NCI-H226 (cell line): ENCODE results near the gene KCNG1.
"Not testable (repeated sequence)": the region's sequence is repeated elsewhere in the genome, so short reads cannot be mapped to it uniquely, and the experiment has no call there.

Experiments used
- DNase-seq: peaks from one replicate; pipeline ENCODE4 v3.0.0-alpha.2; 2015

KCNG1 gene, protein sequence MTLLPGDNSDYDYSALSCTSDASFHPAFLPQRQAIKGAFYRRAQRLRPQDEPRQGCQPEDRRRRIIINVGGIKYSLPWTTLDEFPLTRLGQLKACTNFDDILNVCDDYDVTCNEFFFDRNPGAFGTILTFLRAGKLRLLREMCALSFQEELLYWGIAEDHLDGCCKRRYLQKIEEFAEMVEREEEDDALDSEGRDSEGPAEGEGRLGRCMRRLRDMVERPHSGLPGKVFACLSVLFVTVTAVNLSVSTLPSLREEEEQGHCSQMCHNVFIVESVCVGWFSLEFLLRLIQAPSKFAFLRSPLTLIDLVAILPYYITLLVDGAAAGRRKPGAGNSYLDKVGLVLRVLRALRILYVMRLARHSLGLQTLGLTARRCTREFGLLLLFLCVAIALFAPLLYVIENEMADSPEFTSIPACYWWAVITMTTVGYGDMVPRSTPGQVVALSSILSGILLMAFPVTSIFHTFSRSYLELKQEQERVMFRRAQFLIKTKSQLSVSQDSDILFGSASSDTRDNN

DNA sequence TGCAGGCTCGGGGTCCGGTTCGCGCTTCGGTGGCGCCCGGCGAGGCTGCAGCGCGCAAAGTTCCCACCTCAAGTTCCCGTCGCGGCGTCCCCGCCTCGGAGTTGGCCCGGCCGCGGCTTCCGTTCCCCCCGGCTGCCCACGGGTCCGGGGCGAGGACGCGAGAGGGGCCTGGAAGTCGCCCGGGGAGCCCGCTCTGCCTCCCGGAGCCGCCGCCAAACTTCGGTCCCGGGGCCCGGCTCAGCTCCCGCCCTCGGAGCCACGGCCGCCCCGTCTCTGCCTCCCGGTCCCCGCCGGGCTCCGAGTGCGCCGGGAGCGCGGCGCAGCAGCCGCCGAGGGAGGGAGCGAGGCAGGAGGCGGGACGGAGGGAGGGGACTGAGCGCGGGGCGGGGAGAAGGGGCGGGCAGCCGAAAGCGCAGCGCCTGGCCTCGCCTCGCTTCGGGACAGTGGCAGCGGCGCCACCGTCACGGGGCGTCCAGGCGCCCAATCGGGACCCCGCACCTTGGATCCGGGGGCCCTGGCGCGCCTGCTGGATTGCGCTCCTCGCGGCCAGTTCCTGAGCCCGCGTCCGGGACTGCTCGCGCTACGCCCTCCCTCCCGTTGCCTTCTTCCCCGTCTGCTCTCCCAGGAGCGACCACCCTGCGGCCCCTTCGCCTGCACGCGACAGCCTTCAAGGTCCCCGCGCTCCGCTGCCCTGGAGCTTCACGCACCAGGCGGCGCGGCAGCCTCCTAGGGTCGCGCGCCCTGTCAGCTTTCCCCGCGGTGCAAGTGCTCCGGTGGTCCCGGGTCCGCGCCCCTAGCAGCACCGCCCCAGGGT lies at the start of gene KCNG1:
TSS of gene KCNG1 (minus strand) at position 305 of the 814 bp plus-strand sequence. CDS start 12,769 bp downstream, outside the sequence.
- peak; percentile 43 for DNase-seq

DNA sequence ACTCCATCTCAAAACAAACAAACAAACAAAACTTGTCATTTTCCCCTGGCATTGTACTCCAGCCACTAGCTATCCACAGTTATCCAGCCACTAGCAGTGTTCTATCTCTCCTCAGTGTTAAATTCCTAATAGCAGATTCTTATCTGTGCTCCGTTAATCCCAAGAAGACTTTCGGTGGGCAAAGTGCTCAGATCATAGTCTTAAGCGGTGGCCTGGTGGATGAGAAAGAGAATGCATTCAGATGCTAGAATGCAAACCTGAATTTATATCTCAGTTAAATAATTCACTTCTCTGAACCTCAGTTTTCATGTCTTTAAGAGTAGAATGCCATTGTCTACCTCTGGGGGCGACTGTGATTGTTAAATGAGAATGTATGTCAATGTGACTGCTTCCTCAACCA lies 47.7 kb upstream of the KCNG1 start:
- no peak for DNase-seq

DNA sequence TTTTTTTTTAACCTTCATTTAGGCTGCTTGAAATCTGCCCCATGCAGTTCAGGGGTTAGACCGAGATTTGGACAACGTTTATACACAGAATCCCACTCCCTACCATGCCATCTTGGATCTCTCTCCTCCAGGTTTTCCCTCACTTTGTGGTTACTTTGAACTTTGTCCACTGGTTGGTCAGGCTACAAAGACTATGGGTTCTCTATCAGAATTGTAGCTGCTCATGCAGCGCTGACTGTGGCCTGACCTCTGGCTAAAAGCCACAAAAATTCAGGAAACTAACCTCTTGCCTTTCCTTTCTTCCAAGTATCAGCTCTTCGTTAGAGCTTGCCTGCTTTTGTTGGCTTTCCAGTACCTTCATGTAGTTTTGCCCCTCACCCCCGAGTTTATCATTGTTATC lies 44.9 kb upstream of the KCNG1 start:
- DNase-seq = no peak

DNA sequence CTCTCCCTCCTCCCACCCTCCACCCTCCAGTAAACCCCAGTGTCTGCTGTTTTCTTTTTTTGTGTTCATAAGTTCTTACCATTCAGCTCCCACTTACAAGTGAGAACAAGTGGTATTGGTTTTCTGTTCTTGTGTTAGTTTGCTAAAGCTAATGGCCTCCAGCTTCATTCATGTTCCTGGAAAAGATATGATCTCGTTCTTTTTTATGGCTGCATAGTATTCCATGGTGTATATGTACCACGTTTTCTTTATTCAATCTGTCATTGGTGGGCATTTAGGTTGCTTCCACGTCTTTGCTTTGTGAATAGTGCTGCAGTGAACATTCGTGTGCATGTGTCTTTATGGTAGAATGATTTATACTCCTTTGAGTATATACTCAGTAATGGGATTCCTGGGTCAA lies 42.7 kb upstream of the KCNG1 start:
- DNase-seq = no peak

DNA sequence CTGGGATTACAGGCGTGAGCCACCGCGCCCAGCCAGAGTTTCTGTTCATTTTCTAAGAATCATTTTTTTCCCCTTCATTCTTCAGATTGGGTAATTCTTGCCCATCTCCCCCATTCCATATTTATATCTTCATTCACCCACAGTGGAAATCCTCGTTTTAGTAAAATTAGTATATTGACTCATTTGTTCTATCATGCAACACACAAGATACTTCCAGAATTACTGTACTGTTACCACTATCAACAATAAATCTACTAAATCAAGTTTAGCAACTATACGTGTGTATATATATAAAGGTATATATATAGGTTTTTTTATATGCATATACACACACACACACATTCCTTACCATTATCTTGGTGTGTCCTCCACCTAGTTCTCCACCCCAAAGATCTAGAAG lies 41.2 kb upstream of the KCNG1 start:
- DNase-seq = no peak

DNA sequence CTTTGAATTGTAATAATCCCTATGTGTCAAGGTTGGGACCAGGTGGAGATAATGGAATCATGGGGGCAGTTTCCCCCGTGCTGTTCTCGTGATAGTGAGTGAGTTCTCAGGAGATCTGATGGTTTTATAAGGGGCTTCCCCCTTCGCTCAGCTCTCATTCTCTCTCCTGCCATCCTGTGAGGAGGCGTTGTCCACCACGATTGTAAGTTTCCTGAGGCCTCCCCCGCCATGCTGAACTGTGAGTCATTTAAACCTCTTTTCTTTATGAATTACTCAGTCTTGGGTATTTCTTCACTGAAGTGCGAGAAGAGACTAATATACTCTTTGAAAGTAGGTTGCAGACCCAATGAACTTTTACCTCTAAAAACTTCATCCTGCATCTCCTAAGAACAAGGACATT lies 39.2 kb upstream of the KCNG1 start:
- no peak for DNase-seq

DNA sequence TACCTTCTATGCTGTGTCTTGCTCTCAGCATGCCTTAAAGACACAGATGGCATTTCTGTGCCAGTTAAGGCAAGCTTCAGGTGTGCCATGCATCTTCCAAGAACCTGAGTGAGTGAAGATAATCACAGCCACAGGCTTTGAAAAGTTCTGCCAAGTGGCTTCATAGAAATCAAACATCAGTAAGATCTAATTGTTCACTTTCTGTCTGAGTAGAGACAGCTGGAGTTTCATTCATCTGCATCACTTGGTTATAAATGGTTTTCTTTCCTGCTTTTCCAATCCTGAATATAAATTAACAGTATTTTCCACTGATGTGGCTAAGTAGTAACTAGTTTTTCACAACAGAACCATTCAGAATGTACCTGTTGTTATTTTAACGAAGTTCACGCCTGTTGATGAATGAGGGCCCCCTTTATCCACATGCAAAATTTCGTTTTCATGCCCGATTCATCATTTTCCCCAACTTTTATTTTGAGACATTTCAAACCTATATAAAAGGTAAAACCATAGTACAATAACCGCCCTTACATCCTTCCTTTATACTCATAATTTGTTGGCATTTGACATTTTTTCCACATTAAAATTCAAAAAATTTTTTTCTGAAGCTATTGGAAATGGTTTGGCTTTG lies 38.6 kb upstream of the KCNG1 start:
- DNase-seq = no peak

DNA sequence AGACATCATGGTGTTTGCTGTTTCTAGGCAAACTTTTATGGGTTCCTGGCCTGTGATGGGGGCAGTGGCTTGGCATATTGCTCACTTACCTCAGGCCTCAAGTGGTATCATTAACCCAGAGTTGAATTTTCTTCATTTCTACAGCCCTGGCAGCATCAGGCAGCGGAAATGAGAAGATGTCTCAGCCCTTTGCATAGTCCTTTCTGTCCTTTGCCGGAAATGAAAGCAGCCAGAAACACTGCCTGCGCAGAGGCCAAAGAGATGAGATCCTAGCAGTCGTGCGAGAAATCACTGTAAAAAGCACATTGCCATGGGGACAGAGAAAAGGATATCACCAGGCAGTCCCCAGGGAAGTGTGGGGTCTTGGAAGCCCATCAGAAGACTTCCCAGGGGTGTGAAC lies 37.4 kb upstream of the KCNG1 start:
- no peak for DNase-seq

DNA sequence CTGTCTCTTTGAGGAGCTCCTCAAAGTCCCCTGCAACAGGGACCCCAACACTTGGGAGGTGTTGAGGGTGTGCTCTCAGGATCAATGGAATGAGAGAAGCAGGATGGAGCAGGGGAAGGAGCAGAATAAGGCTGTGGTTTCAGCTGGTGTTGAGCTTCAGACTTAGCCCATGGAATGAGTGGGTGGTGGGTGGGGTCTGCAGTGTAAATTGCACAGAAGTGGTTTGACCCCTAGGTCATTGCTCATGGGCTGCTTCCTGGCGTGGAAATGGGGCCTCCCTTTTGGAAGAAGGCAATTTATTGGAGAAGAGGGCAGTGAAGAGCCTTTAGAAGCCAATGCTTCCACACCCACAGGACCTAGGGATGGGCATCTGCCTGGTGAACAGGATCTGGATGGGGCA lies 37.0 kb upstream of the KCNG1 start:
- DNase-seq = no peak

DNA sequence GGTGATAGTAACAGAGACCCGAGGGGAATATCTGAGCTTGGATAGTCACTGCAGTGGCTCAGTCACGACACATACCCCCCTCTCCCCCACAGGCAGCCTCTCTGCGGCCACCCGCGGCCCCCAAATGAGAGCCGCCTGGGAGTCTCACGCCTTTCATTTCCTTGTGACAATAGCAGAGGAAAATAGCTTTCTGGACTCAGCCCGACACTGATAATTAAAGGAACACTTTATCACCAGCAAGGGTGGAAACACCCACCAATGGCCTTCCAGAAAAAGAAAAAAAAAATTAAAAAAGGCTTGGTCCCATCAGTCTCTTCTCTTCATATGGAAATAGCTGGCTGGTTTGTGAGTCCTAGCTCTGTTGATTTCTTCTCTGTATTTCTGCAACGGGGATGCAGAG lies 35.1 kb upstream of the KCNG1 start:
- no peak for DNase-seq

DNA sequence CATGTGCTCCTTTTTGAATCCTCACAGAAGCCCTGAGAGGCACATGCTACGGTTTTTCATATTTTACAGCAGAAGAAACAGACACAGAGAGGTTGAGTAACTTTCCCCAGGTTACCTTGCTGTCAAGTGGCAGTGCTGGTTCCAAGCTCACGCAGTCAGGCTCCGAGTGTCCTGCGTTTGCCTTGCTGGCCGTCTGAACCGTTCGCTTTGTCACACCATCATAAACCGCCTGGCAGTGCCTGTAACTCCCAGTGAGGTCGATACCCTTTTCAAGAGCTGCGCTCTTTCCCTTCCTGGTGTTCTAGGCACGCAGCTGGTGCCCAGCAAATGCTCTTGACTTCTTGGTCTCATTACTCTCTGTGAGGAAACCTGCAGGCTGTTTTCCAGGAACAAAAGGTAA lies 31.3 kb upstream of the KCNG1 start:
- no peak for DNase-seq

DNA sequence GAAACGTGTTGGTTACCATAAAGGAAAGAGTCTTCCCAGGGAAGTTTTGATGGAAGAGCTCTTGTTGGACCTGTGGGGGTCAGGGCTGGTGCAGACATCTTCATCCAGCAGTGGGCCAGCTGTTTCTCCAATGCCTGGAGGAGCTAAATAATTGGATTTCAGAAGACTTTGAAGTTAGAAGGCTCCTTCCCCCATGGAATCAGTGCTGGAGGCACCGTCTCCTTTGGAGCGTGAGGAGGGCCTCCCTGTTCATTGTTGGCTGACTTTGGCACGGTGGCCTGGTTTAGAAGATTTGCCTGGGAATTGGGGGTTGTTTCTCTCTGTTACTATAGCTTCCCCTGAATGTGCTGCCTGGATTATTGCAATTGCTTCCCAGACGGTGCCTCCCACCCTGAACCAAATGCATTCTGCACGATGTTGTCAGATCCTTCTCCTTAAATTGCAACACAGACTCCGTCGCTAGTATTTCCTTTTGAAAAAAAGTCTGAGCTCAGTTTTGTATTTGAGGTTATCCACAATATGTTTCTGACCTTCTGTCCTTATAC lies 27.7 kb upstream of the KCNG1 start:
- DNase-seq = no peak

DNA sequence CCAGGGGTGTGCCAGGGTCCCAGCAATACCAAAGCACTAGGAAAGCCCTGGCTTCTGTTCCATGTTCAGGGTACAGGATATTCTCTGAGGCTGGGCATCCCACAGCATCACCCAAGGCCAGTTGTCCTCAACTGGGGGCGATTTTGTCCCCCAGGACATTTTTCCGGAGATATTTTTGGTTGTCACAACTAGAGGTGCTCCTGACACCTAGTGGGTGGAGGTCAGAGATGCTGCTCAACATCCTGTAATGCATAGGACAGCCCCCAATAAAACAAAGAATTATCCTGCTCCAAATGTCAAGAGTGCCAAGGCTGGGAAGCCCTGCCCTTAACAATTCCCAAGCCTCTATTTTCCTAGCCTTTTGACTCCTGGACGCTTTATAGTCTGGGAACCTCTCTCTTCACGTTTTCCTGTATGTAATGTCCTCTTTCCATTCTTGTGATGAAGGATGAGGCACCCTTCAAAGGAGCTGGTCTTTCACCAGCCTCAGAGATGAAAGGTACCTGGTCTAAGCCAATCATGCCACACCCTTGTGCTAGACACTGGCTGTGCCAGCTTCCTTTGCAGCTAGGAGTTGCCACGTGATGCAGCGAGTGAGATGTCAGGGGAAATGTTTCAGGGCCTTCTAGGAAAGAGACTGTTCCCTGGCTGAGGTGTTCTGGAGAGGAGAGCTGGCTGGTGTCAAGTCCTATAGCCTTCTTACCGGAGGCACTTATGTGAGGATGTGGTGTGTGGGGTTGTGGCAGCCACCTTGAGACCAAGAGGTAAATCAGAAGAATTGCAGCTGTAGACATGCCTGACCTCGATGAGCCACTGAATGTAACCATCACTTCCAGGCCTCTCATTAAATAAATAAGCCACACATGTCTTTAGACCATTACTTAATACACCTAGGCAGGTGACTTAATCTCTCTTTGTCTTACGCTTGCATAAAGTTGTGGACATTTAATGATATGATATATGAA lies 23.4 kb upstream of the KCNG1 start:
- no peak for DNase-seq

DNA sequence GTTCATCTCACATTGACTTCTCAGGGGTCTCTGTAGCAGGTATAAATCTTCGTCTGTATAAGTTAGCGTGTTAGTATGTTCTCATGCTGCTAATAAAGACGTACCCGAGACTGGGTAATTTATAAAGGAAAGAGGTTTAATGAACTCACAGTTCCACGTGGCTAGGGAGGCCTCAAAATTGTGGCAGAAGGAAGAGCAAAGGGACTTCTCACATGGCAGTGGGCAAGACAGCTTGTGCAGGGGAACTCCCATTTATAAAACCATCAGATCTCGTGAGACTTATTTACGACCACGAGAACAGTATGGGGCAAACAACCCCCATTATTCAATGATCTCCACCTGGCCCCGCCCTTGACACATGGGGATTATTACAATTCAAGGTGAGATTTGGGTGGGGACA lies 22.6 kb upstream of the KCNG1 start:
- DNase-seq = not testable (repeated sequence)

DNA sequence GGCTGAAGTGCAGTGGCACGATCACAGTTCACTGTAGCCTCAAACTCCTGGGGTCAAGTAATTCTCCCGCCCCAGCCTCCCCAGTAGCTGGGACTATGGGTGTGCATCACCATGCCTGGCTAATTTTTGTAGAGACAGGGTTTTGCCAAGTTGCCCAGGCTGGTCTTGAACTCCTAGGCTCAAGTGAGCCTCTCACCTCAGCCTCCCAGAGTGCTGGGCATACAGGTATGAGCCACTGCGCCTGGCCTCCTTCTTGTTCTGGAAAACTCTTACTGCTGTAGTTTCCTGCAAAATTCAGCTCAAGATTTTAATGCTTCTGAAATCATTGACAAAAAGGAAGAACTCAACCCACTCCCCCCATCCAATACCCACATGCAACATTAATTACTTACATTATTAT lies 21.9 kb upstream of the KCNG1 start:
- no peak for DNase-seq

DNA sequence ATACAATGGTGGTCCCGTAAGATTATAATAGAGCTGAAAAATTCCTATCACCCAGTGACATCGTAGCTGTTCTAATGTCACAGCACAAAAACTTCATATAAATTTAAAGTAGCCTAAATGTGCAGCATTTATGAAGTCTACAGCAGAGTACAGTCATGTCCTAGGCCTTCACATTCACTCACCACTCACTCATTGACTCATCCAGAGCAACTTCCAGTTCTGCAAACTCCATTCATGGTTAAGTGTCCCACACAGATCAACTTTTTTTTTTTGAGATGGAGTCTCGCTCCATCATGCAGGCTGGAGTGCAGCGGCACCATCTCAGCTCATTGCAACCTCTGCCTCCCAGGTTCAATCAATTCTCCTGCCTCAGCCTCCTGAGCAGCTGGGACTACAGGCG lies 20.9 kb upstream of the KCNG1 start:
- DNase-seq = no peak

DNA sequence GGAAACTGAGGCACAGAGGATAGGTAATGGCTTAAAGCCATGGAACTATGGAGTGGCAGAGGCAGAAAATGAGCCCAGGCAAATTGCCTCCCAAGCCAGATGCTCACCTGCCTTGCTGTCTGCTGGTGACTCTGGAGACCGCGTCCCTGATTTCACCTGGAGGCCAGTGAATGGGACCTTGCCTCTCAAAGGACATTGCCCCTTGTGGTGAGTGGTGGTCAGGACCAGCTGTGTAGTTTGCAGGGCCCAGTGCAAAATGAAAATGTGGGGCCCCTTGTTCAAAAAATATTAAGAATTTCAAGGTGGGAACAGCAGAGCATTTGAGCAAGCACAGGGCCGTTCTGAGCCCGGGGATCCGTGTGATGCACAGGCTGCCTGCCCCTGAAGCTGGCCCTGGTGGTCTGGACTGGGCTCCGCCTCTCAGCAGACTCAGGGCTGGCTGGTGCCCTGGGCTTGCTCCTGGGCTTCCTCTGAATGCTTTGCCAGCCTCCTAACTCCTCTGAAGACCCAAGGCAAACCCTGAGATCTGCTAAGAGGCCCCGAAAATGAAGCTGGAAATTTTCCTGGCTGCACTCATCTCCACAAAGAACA lies 19.8 kb upstream of the KCNG1 start:
- DNase-seq = no peak

DNA sequence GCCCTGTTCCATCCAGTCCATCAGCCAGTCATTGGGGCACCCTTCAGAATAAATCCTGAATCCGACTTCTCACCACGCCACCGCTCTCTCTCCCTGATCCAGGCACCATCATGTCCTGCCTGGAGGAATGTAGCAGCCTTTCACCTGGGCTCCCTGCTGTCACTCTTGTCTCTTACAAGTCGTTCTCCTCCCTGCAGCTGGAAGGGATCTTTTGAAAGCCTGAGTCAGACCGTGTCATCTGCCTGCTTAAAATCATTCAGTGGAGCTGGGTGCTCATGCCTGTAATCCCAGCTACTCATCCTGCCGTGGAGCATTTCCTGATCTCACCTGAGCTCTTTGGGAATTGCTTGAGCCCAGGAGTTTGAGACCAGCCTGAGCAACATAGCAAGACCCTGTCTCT lies 19.2 kb upstream of the KCNG1 start:
- no peak for DNase-seq

DNA sequence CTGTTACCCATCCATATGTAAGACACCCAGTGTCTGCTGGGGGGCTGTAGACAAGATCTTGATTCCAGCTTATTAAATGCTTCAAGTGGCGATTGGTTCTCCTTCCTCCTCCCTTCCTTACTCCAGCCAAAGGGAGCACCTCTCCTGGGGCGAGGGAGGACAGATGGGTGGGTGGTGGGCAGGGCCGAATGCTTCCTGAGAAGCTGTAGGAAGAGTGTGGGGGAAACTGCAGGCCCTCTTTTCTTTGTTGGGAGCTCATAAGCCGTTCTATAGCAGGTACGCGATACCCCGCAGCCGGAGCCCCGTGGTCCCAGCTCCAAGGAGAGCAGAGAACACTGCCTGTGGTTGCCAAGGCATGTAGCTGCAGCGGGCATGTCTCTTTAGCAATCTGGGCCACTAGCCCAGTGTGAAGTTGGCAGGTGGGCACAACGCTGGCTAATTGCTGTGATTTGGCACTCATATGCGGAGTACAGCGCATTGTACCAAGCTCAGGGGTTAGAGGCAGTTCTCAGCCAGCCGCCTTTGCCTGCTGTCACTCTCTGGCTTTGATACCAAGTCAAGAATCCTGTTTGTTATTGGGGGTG lies 14.7 kb upstream of the KCNG1 start:
- DNase-seq = no peak

DNA sequence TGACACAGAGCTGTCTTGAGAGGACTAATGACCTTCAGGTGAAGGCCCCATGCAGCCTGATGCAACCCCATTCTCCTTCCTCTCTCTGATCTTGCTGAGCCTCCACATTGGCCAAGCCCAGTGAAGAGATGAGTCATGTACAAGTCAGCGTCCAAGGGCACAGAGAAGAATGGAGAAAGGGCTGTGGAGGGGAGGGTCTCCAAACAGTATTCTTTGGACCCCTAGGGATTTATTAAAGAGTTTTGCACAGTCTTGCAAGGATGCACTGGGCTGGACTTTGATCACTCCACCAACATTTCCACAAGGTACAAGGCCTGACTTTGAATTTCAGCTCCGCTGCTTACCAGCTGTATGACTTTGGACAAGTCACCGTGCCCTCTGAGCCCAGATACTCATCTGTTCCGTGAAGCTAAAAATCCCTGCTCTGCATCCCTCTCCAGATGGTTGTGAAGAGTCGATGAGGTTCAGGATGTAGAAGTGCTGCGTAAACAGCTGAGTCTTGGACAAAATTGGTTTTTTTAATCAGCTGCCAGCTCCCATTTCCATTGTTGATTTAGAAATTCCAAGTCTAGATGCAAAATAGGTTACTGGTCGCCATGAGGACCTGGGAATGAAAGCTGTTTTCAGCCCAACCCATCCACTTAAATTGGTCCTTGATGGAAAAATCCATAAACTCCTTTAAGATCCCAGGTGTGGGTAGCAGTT lies 14.1 kb upstream of the KCNG1 start:
- DNase-seq = no peak

DNA sequence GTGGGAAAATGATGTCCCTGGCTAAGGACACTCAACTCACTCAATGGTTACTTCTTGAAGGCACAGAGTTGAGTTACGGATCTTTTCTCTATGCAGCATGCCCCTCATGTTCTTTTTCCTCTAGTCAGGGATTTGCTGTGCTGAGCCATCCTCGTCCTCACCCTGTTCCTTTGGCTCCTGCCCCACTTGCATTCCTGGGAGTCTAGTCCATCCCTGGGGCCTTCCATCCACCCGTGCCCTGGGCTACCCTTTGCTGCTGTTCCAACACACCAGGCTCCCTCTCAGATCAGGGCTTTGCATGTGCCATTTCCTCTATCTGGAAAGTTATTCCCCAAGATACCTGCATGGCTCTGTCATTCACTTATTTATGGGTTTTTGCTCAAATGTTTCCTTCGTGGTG lies 13.3 kb upstream of the KCNG1 start:
- no peak for DNase-seq
